ENCODE data around the gene YIPF6.

DNA sequence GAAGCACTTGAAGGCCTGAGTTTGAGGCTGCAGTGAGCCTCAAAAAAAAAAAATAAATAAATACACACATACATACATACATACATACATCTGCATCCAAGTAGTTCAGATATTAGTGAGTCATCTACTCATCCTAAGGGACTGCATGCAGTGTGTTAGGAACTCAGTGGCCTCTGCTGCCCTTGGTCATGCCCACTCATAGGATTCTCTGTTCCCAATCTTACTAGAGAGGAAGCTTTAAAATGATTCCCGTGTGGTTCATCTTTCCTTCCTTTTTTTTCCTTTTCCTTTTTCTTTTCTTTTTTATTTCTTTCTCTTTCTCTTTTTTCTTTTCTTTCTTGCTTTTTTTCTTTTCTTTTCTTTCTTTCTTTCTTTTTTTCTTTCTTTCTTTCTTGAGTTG lies 10.9 kb upstream of the YIPF6 start:
- TF ChIP-seq SRF (CRISPR knock-in tag; IDR thresholded peaks at IDR 0.05): no peak
- no peak for TF ChIP-seq POLR2AphosphoS5 (IDR thresholded peaks at IDR 0.05; ENCODE audit: control insufficient read depth, insufficient read depth, low read depth, low read length)
- TF ChIP-seq, protein P1, sequence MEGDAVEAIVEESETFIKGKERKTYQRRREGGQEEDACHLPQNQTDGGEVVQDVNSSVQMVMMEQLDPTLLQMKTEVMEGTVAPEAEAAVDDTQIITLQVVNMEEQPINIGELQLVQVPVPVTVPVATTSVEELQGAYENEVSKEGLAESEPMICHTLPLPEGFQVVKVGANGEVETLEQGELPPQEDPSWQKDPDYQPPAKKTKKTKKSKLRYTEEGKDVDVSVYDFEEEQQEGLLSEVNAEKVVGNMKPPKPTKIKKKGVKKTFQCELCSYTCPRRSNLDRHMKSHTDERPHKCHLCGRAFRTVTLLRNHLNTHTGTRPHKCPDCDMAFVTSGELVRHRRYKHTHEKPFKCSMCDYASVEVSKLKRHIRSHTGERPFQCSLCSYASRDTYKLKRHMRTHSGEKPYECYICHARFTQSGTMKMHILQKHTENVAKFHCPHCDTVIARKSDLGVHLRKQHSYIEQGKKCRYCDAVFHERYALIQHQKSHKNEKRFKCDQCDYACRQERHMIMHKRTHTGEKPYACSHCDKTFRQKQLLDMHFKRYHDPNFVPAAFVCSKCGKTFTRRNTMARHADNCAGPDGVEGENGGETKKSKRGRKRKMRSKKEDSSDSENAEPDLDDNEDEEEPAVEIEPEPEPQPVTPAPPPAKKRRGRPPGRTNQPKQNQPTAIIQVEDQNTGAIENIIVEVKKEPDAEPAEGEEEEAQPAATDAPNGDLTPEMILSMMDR (IDR thresholded peaks at IDR 0.05 in 2 of 3, conservative IDR thresholded peaks at IDR 0.05 in 1 of 3; ENCODE audit: insufficient read depth in 2 of 3, low read depth in 1 of 3, low read length in 3 of 3): no peak
- TF ChIP-seq, protein P2, sequence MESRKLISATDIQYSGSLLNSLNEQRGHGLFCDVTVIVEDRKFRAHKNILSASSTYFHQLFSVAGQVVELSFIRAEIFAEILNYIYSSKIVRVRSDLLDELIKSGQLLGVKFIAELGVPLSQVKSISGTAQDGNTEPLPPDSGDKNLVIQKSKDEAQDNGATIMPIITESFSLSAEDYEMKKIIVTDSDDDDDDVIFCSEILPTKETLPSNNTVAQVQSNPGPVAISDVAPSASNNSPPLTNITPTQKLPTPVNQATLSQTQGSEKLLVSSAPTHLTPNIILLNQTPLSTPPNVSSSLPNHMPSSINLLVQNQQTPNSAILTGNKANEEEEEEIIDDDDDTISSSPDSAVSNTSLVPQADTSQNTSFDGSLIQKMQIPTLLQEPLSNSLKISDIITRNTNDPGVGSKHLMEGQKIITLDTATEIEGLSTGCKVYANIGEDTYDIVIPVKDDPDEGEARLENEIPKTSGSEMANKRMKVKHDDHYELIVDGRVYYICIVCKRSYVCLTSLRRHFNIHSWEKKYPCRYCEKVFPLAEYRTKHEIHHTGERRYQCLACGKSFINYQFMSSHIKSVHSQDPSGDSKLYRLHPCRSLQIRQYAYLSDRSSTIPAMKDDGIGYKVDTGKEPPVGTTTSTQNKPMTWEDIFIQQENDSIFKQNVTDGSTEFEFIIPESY (CRISPR knock-in tag; IDR thresholded peaks at IDR 0.05): no peak
- no peak for TF ChIP-seq HDAC6 (IDR thresholded peaks at IDR 0.05; ENCODE audit: low read depth, low read length)
- no peak for TF ChIP-seq GABPB1 (CRISPR knock-in tag; IDR thresholded peaks at IDR 0.05)
- TF ChIP-seq ZEB2 (IDR thresholded peaks at IDR 0.05): no peak
- no peak for TF ChIP-seq ZKSCAN1 (IDR thresholded peaks at IDR 0.05; ENCODE audit: low read depth, low read length)

Data from K562 (cell line).